PFSK-1 (cell line): Measurements from ENCODE around the gene WDR1.

Experiments used
- FOXP2 ChIP-seq: optimal IDR thresholded peaks from 2 replicates; pipeline ENCODE3; 2011; ENCODE audit warnings: borderline replicate concordance, control low read depth, inconsistent platforms; ENCODE audit not compliant: insufficient read depth; ENCODE audit errors: extremely low read length, extremely low read depth
- POLR2AphosphoS5 ChIP-seq: IDR thresholded peaks from 2 replicates; pipeline ENCODE4 v1.6.1; 2012; ENCODE audit warnings: low read depth, mild to moderate bottlenecking, control low read depth, low read length, moderate library complexity
- SIN3A ChIP-seq: IDR thresholded peaks from 2 replicates; pipeline ENCODE4 v1.6.1; 2012; ENCODE audit warnings: mild to moderate bottlenecking, low read length, moderate library complexity, borderline replicate concordance; ENCODE audit not compliant: insufficient read depth
- TAF1 ChIP-seq: IDR thresholded peaks from 2 replicates; pipeline ENCODE4 v1.6.1; 2012; ENCODE audit warnings: low read length, control low read depth, borderline replicate concordance; ENCODE audit not compliant: insufficient read depth
- TF ChIP-seq, protein P1 (sequence below), 2 experiments: IDR thresholded peaks; 2 replicates each; pipeline versions ENCODE4 v1.6.1 to v1.8.0; 2011 to 2012; ENCODE audit warnings: low read depth in 2 of 2, low read length in 2 of 2, control low read depth in 1 of 2, inconsistent platforms in 1 of 2, mild to moderate bottlenecking in 1 of 2, moderate library complexity in 1 of 2; ENCODE audit not compliant: insufficient read depth in 1 of 2

The WDR1 gene

GRCh38 chr4:10081218-10081606 lies 35.4 kb downstream of the WDR1 start:
- no peak for TF ChIP-seq POLR2AphosphoS5

DNA sequence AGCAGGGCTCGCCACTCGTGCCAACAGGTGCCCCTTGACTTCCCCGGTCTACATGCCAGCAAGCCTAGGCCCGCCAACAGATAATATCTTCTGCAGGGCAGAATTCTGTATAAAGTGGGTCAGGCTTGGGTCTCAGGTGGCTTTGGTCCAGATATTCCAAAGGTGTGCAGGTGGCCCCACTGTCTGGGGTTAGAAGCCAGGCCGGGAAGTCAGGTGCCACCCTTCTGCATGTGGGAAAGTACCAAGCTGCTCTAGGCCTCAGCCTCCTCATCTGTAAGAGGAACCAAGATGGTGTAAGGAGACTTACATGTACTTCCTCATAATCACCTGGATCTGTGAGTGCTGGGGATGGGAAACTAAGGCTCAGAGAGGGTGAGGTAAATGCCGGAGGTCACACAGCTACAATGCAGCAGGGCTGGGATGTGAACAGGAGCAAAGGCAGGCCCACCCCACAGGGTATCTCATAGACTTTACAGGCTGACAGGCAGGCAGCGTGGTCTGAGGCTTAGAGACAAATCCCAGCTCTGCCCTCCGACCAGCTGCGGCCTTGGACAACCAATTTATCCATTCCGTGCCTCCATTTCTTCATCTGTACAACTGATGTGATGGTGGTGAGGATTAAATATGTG lies 35.9 kb downstream of the WDR1 start:
- TF ChIP-seq FOXP2 (no peak), SIN3A (no peak), POLR2AphosphoS5 (no peak), TAF1 (no peak)
- TF ChIP-seq, protein P1, sequence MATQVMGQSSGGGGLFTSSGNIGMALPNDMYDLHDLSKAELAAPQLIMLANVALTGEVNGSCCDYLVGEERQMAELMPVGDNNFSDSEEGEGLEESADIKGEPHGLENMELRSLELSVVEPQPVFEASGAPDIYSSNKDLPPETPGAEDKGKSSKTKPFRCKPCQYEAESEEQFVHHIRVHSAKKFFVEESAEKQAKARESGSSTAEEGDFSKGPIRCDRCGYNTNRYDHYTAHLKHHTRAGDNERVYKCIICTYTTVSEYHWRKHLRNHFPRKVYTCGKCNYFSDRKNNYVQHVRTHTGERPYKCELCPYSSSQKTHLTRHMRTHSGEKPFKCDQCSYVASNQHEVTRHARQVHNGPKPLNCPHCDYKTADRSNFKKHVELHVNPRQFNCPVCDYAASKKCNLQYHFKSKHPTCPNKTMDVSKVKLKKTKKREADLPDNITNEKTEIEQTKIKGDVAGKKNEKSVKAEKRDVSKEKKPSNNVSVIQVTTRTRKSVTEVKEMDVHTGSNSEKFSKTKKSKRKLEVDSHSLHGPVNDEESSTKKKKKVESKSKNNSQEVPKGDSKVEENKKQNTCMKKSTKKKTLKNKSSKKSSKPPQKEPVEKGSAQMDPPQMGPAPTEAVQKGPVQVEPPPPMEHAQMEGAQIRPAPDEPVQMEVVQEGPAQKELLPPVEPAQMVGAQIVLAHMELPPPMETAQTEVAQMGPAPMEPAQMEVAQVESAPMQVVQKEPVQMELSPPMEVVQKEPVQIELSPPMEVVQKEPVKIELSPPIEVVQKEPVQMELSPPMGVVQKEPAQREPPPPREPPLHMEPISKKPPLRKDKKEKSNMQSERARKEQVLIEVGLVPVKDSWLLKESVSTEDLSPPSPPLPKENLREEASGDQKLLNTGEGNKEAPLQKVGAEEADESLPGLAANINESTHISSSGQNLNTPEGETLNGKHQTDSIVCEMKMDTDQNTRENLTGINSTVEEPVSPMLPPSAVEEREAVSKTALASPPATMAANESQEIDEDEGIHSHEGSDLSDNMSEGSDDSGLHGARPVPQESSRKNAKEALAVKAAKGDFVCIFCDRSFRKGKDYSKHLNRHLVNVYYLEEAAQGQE (IDR thresholded peaks at IDR 0.05; ENCODE audit: insufficient read depth in 1 of 2, low read depth in 2 of 2, low read length in 2 of 2) = no peak

DNA sequence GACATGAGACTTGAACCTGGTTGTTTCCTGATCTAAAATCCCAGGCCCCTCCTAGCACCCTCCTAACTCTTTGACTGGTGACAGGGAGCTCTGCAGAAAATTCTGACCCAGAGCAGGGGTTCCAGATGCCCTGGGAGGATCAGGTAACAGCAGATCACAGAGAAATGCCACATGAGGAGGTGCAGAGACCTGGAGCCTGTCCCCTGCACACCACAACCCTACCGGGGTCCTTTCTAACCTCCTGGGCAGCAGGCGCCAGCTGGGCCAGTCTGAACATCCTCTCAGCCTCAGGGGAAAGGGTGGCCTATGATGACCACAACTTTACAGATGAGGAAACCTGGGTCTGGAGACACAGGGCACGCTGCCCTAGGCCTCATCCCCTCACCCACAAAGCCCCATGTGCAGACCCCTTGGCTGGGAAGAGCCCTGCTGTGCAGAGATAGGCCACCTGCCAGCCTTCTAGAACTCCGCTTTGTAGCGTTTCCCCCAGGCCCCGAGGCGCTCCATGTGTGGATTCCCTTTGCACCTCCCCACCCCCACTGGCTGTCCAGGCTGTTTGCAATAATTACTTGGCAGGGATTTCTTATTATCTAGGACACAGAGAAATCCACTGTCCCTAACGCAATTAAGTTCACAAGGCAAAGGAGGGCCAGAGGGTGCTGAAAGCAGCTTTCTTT lies 36.5 kb downstream of the WDR1 start:
- TF ChIP-seq FOXP2 (no peak), POLR2AphosphoS5 (no peak), TAF1 (no peak), SIN3A (no peak)
- TF ChIP-seq, protein P1 (IDR thresholded peaks at IDR 0.05; ENCODE audit: insufficient read depth in 1 of 2, low read depth in 2 of 2, low read length in 2 of 2) = no peak

- TF ChIP-seq POLR2AphosphoS5 (no peak), SIN3A (no peak), FOXP2 (no peak)
- TF ChIP-seq, protein P1 (IDR thresholded peaks at IDR 0.05; ENCODE audit: insufficient read depth in 1 of 2, low read depth in 2 of 2, low read length in 2 of 2) = no peak
Observed at GRCh38 chr4:10079256-10079655, 37.3 kb downstream of the WDR1 start.

- TF ChIP-seq FOXP2 = no peak
- no peak for TF ChIP-seq POLR2AphosphoS5
- TF ChIP-seq SIN3A = no peak
- no peak for TF ChIP-seq TAF1
- TF ChIP-seq, protein P1 (IDR thresholded peaks at IDR 0.05; ENCODE audit: insufficient read depth in 1 of 2, low read depth in 2 of 2, low read length in 2 of 2) = no peak
Observed at GRCh38 chr4:10078481-10079233, 37.9 kb downstream of the WDR1 start.
